Neural progenitor cell (in vitro differentiated cells): ENCODE measurements around the gene PAX5. TPM values are rescaled to one million over a fixed set of nuclear protein-coding genes. Genes with fewer than 3 reads are reported as not detected.
A peak's percentile ranks its signal among the peaks of the same experiment; 100 is the strongest.

Source experiments
- DNase-seq: peaks from one replicate; pipeline ENCODE4 v3.0.0-alpha.2; 2016; ENCODE audit warnings: low spot score
- H2AFZ ChIP-seq: fragments of 200-600 bp; sonication (generic); replicated peaks from 2 replicates; pipeline ENCODE4 v1.6.1; 2016; ENCODE audit warnings: antibody characterized with exemption
- H3F3A ChIP-seq: fragments of 200-600 bp; sonication (generic); 2 replicates; pipeline ENCODE4 v1.6.1; 2016; ENCODE audit warnings: antibody characterized with exemption, low read depth
- H3K27ac ChIP-seq: fragments of 200-600 bp; sonication (generic); 2 replicates; pipeline ENCODE4 v1.5.1; 2016; ENCODE audit warnings: mild to moderate bottlenecking
- H3K27me3 ChIP-seq: fragments of 200-600 bp; sonication (generic); 2 replicates; pipeline ENCODE4 v1.6.1; 2016; ENCODE audit warnings: mild to moderate bottlenecking, moderate library complexity
- H3K36me3 ChIP-seq: fragments of 200-600 bp; sonication (generic); 2 replicates; pipeline ENCODE4 v1.5.1; 2016
- H3K4me1 ChIP-seq: fragments of 200-600 bp; sonication (generic); 2 replicates; pipeline ENCODE4 v1.6.1; 2016; ENCODE audit warnings: mixed run types
- H3K4me2 ChIP-seq: fragments of 200-600 bp; sonication (generic); 2 replicates; pipeline ENCODE4 v1.6.1; 2016
- H3K4me3 ChIP-seq: fragments of 200-600 bp; sonication (generic); 2 replicates; pipeline ENCODE4 v1.5.1; 2016
- H3K79me2 ChIP-seq: fragments of 200-600 bp; sonication (generic); 2 replicates; pipeline ENCODE4 v1.6.1; 2016; ENCODE audit warnings: low read depth
- H3K9ac ChIP-seq: fragments of 200-600 bp; sonication (generic); 2 replicates; pipeline ENCODE4 v1.6.1; 2016
- H3K9me3 ChIP-seq: fragments of 200-600 bp; sonication (generic); 2 replicates; pipeline ENCODE4 v1.5.1; 2016; ENCODE audit warnings: low read depth
- H4K20me1 ChIP-seq: fragments of 200-600 bp; sonication (generic); 2 replicates; pipeline ENCODE4 v1.6.1; 2016; ENCODE audit warnings: low read depth
- H3K27ac Mint-ChIP-seq: 3 replicates; pipeline ENCODE4 v1.8.0; 2021; ENCODE audit warnings: mixed read lengths
- H3K27me3 Mint-ChIP-seq: 2 replicates; pipeline ENCODE4 v1.8.0; 2022; ENCODE audit warnings: low read depth, mild to moderate bottlenecking, inconsistent platforms, moderate library complexity, mixed read lengths; ENCODE audit not compliant: insufficient read depth
- H3K36me3 Mint-ChIP-seq: 3 replicates; pipeline ENCODE4 v1.8.0; 2021; ENCODE audit warnings: mixed read lengths
- H3K4me1 Mint-ChIP-seq: 3 replicates; pipeline ENCODE4 v1.8.0; 2021; ENCODE audit warnings: mixed read lengths
- H3K4me3 Mint-ChIP-seq: 3 replicates; pipeline ENCODE4 v1.8.0; 2021; ENCODE audit warnings: mild to moderate bottlenecking, moderate library complexity, mixed read lengths
- H3K9me3 Mint-ChIP-seq: 3 replicates; pipeline ENCODE4 v1.8.0; 2020; ENCODE audit warnings: mixed read lengths
- CTCF ChIP-seq: fragments of 200-600 bp; sonication (generic); IDR thresholded peaks from 2 replicates; pipeline ENCODE4 v1.5.1; 2017; ENCODE audit warnings: antibody characterized with exemption, mild to moderate bottlenecking
- EZH2 ChIP-seq: fragments of 200-600 bp; sonication (generic); IDR thresholded peaks from 2 replicates; pipeline ENCODE4 v1.6.1; 2017; ENCODE audit warnings: antibody characterized with exemption, mild to moderate bottlenecking, moderate library complexity
- EZH2phosphoT487 ChIP-seq: fragments of 200-600 bp; sonication (generic); IDR thresholded peaks from 2 replicates; pipeline ENCODE4 v1.6.1; 2017; ENCODE audit warnings: antibody characterized with exemption
- total RNA-seq: library from RNA; depleted of rRNA; stranded (reverse); fragments of >200 nt; gene quantifications from 2 replicates; pipeline ENCODE4 v1.2.3, GENCODE V29; 2015; ENCODE audit warnings: low replicate concordance

Gene PAX5
- total RNA-seq, 1 donor from 2014 or later, result not detected

- H3K4me3 ChIP-seq, result no peak overlapping the region
- H4K20me1 ChIP-seq, result no peaks in the 10 kb centered on the region
- no peaks in the 10 kb centered on the region for H3K36me3 ChIP-seq
- no peak overlapping the region for H2AFZ ChIP-seq
- H3K36me3 Mint-ChIP-seq, result peaks cover 3% of the 10 kb centered on the region
- no peak overlapping the region for H3K27ac ChIP-seq
- peaks cover 10% of the 10 kb centered on the region for H3K27me3 Mint-ChIP-seq
- no peak for TF ChIP-seq EZH2
- TF ChIP-seq CTCF, result no peak
- TF ChIP-seq EZH2phosphoT487, result no peak
- peaks cover 3% of the 10 kb centered on the region for H3K4me1 ChIP-seq
- no peaks in the 10 kb centered on the region for H3K9me3 ChIP-seq
- no peaks in the 10 kb centered on the region for H3K27me3 ChIP-seq
- peaks cover 27% of the 10 kb centered on the region for H3K4me1 Mint-ChIP-seq
- H3K79me2 ChIP-seq, result no peaks in the 10 kb centered on the region
- H3K9ac ChIP-seq, result no peak overlapping the region
- no peaks in the 10 kb centered on the region for H3K9me3 Mint-ChIP-seq
- DNase-seq, result no peak
- no peaks in the 10 kb centered on the region for H3F3A ChIP-seq
- peak overlapping the region; percentile 42 for H3K27ac Mint-ChIP-seq
- no peak overlapping the region for H3K4me2 ChIP-seq
- no peak overlapping the region for H3K4me3 Mint-ChIP-seq
Measured at GRCh38 chr9:36854751-36855150, 179.3 kb downstream of the PAX5 start.

- no peak overlapping the region for H3K9ac ChIP-seq
- H4K20me1 ChIP-seq, result no peaks in the 10 kb centered on the region
- no peak overlapping the region for H3K27ac ChIP-seq
- H3K4me2 ChIP-seq, result no peak overlapping the region
- Mint-ChIP-seq H3K9me3 (no peaks in the 10 kb centered on the region), H3K36me3 (peaks cover 3% of the 10 kb centered on the region), H3K4me3 (no peak overlapping the region), H3K4me1 (peaks cover 27% of the 10 kb centered on the region), H3K27me3 (peaks cover 8% of the 10 kb centered on the region), H3K27ac (no peak overlapping the region)
- no peaks in the 10 kb centered on the region for H3K9me3 ChIP-seq
- no peak for DNase-seq
- H3K79me2 ChIP-seq, result no peaks in the 10 kb centered on the region
- H3K4me1 ChIP-seq, result peaks cover 3% of the 10 kb centered on the region
- no peak overlapping the region for H2AFZ ChIP-seq
- no peak overlapping the region for H3K4me3 ChIP-seq
- TF ChIP-seq CTCF (no peak), EZH2 (no peak), EZH2phosphoT487 (no peak)
- H3F3A ChIP-seq, result no peaks in the 10 kb centered on the region
- H3K27me3 ChIP-seq, result no peaks in the 10 kb centered on the region
- H3K36me3 ChIP-seq, result no peaks in the 10 kb centered on the region
Measured at GRCh38 chr9:36854034-36854433, 180.0 kb downstream of the PAX5 start.

DNA sequence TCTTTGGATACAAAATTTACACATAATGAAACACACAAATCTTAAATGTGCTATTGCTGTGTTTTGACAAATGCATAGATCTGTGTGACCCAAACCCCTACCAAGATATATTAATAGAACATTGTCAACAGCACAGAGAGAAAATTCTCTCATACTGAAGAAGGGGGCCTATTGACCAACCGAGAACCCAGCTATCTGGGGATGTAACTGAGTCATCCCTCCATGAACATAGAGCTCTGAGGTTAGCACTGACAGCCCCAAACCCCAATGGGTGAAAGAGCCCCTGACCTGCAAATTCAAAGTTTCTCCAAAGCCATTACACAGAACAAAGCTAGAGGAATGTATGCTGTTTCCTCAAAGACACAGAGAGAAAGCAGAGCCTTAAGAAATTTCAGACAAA is 180.8 kb downstream of the PAX5 start:
- no peaks in the 10 kb centered on the region for H3K79me2 ChIP-seq
- no peaks in the 10 kb centered on the region for H3K27me3 ChIP-seq
- Mint-ChIP-seq H3K4me1 (peaks cover 31% of the 10 kb centered on the region), H3K4me3 (no peak overlapping the region), H3K27ac (no peak overlapping the region), H3K27me3 (peaks cover 12% of the 10 kb centered on the region), H3K36me3 (peaks cover 3% of the 10 kb centered on the region), H3K9me3 (no peaks in the 10 kb centered on the region)
- H3K36me3 ChIP-seq, result no peaks in the 10 kb centered on the region
- H3F3A ChIP-seq, result no peaks in the 10 kb centered on the region
- DNase-seq, result no peak
- no peaks in the 10 kb centered on the region for H4K20me1 ChIP-seq
- no peak overlapping the region for H2AFZ ChIP-seq
- no peak overlapping the region for H3K4me3 ChIP-seq
- H3K27ac ChIP-seq, result no peak overlapping the region
- H3K4me1 ChIP-seq, result peaks cover 10% of the 10 kb centered on the region
- no peaks in the 10 kb centered on the region for H3K9me3 ChIP-seq
- H3K4me2 ChIP-seq, result no peak overlapping the region
- H3K9ac ChIP-seq, result no peak overlapping the region
- TF ChIP-seq CTCF (no peak), EZH2 (no peak), EZH2phosphoT487 (no peak)
